PC-3 (cell line): ENCODE data around the gene MIDN.

Experiments used
- CTCF ChIP-seq: fragments of 300-600 bp; sonication (generic); conservative IDR thresholded peaks from 2 replicates; pipeline ENCODE4 v1.5.1; 2017; ENCODE audit warnings: antibody characterized with exemption, low read depth, mild to moderate bottlenecking, low read length
- EZH2 ChIP-seq: fragments of 300-600 bp; sonication (generic); IDR thresholded peaks from one replicate; pipeline ENCODE4 v1.6.1; 2017; ENCODE audit warnings: antibody characterized with exemption, mild to moderate bottlenecking, low read length; ENCODE audit not compliant: unreplicated experiment

DNA sequence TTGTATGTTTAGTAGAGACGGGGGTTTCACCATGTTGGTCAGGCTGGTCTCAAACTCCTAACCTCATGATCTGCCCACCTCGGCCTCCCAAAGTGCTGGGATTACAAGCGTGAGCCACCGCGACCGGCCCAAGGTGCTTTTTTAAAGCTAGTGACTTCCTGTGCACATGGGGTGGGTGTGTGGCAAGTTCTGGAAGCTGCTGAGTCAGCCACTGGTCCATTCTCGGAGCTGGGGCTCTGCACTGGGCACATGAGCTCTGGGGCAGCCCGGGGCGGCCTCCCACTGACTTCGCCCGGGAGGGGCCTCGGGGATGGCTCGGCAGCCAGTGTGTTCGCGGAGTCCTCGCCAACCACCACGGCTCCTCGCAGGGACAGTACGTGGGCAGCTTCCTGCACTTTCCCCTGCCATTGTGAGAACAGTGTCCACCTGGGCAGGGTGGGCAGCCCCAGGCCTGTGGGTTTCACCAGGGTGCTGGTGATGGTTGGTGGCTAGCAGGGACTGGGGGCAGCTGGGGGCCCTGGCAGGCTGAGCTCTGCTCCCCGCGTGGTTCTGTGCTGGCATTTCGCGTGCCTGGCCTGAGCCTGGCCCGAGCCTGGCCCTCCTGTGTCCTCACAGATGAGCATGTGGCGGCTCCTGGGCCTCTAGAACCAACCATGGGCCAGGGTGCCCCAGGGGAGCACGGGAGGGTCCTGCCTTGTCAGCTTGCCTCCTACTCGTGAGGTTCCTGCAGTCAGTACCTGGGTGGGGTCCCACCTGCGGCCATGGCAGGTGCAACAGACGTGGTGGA, 22.8 kb upstream of the MIDN start:
- TF ChIP-seq CTCF (no peak), EZH2 (no peak)
